Neural cell (in vitro differentiated cells): ENCODE data around the gene CYB561A3. TPM values are rescaled to one million over a fixed set of nuclear protein-coding genes. Genes with fewer than 3 reads are reported as not detected.

Experiments
- H2AFZ ChIP-seq: fragments of 200-600, 300-800 bp; sonication (generic), shearing (Covaris generic); 2 replicates; pipeline ENCODE4 v1.6.0; 2014; ENCODE audit warnings: low read depth, mild to moderate bottlenecking, antibody characterized with exemption, low read length, moderate library complexity
- H3F3A ChIP-seq: fragments of 200-600 bp; shearing (Covaris generic); 2 replicates; pipeline ENCODE4 v1.6.1; 2016; ENCODE audit warnings: mild to moderate bottlenecking, moderate library complexity, mixed read lengths, antibody characterized with exemption, low read length; ENCODE audit not compliant: insufficient read depth, poor library complexity, severe bottlenecking
- H3K27ac ChIP-seq: fragments of 200-600, 300-800 bp; sonication (generic), shearing (Covaris generic); 2 replicates; pipeline ENCODE4 v1.5.1; 2014; ENCODE audit warnings: mild to moderate bottlenecking, low read length, moderate library complexity
- H3K27me3 ChIP-seq: fragments of 300-800, 200-600 bp; sonication (generic), shearing (Covaris generic); 2 replicates; pipeline ENCODE4 v1.6.0; 2014; ENCODE audit warnings: mild to moderate bottlenecking, low read depth, low read length, moderate library complexity; ENCODE audit not compliant: insufficient read depth
- H3K36me3 ChIP-seq: fragments of 300-800, 200-600 bp; sonication (generic), shearing (Covaris generic); 2 replicates; pipeline ENCODE4 v1.5.1; 2014; ENCODE audit warnings: mild to moderate bottlenecking, antibody characterized with exemption, low read length, moderate library complexity; ENCODE audit not compliant: insufficient read depth
- H3K4me2 ChIP-seq: fragments of 300-800, 200-600 bp; sonication (generic), shearing (Covaris generic); 2 replicates; pipeline ENCODE4 v1.6.0; 2014; ENCODE audit warnings: mild to moderate bottlenecking, low read length
- H3K4me3 ChIP-seq: fragments of 300-800, 200-600 bp; sonication (generic), shearing (Covaris generic); 2 replicates; pipeline ENCODE4 v1.5.1; 2014; ENCODE audit warnings: mild to moderate bottlenecking, low read length, moderate library complexity
- H3K79me2 ChIP-seq: fragments of 200-600 bp; shearing (Covaris generic); replicated peaks from 2 replicates; pipeline ENCODE4 v1.6.0; 2014; ENCODE audit warnings: mild to moderate bottlenecking, low read length, moderate library complexity; ENCODE audit not compliant: insufficient read depth
- H3K9ac ChIP-seq: fragments of 300-800, 200-600 bp; sonication (generic), shearing (Covaris generic); 2 replicates; pipeline ENCODE4 v1.6.1; 2016; ENCODE audit warnings: mild to moderate bottlenecking, low read length, mixed read lengths
- H3K9me2 ChIP-seq: fragments of 200-600 bp; shearing (Covaris generic); 2 replicates; pipeline ENCODE4 v1.6.1; 2016; ENCODE audit warnings: mild to moderate bottlenecking, low read length, mixed read lengths; ENCODE audit not compliant: insufficient read depth
- H3K9me3 ChIP-seq: fragments of 200-600, 300-800 bp; sonication (generic), shearing (Covaris generic); 2 replicates; pipeline ENCODE4 v1.6.1; 2016; ENCODE audit warnings: mild to moderate bottlenecking, mixed run types, low read length, moderate library complexity, mixed read lengths
- H4K20me1 ChIP-seq: fragments of 200-600 bp; shearing (Covaris generic); 2 replicates; pipeline ENCODE4 v1.6.1; 2016; ENCODE audit warnings: mild to moderate bottlenecking, mixed run types; ENCODE audit not compliant: insufficient read depth
- EP300 ChIP-seq: fragments of 450-650 bp; conservative IDR thresholded peaks from 2 replicates; pipeline ENCODE4 v1.6.1; 2014; ENCODE audit warnings: antibody characterized with exemption, mild to moderate bottlenecking, moderate library complexity; ENCODE audit not compliant: poor library complexity, severe bottlenecking
- EZH2 ChIP-seq: fragments of 200-600, 300-800 bp; shearing (Covaris generic), sonication (generic); IDR thresholded peaks from 2 replicates; pipeline ENCODE4 v1.6.1; 2014; ENCODE audit warnings: antibody characterized with exemption, low read length, borderline replicate concordance, mild to moderate bottlenecking; ENCODE audit not compliant: insufficient read depth, poor library complexity, severe bottlenecking
- MXI1 ChIP-seq: fragments of 450-650 bp; conservative IDR thresholded peaks from 2 replicates; pipeline ENCODE4 v1.6.1; 2014; ENCODE audit warnings: antibody characterized with exemption, mild to moderate bottlenecking; ENCODE audit not compliant: poor library complexity, severe bottlenecking
- POLR2AphosphoS5 ChIP-seq: IDR thresholded peaks from 2 replicates; pipeline ENCODE4 v1.6.1; 2012
- RAD21 ChIP-seq: fragments of 450-650 bp; conservative IDR thresholded peaks from 2 replicates; pipeline ENCODE4 v1.6.1; 2014; ENCODE audit warnings: antibody characterized with exemption, mild to moderate bottlenecking, moderate library complexity
- SMC3 ChIP-seq: fragments of 450-650 bp; conservative IDR thresholded peaks from 2 replicates; pipeline ENCODE4 v1.6.1; 2014; ENCODE audit warnings: antibody characterized with exemption, mild to moderate bottlenecking, moderate library complexity; ENCODE audit not compliant: poor library complexity
- TAF1 ChIP-seq: IDR thresholded peaks from 2 replicates; pipeline ENCODE4 v1.6.1; 2012; ENCODE audit warnings: low read depth
- polyA plus RNA-seq: library from polyadenylated mRNA; depleted of rRNA; stranded (reverse); fragments of >200 nt; gene quantifications from 2 replicates; pipeline ENCODE4 v1.2.3, GENCODE V29; 2014
- TF ChIP-seq, protein P1 (sequence below): fragments of 450-650 bp; IDR thresholded peaks from 2 replicates; pipeline ENCODE4 v1.5.1; 2014; ENCODE audit warnings: antibody characterized with exemption, mild to moderate bottlenecking, moderate library complexity; ENCODE audit not compliant: poor library complexity, severe bottlenecking
- TF ChIP-seq, protein P2 (sequence below): IDR thresholded peaks from 2 replicates; pipeline ENCODE4 v1.6.1; 2012; ENCODE audit warnings: borderline replicate concordance

The CYB561A3 gene
- polyA plus RNA-seq, 1 donor from 2014 or later = 36.3 TPM

DNA sequence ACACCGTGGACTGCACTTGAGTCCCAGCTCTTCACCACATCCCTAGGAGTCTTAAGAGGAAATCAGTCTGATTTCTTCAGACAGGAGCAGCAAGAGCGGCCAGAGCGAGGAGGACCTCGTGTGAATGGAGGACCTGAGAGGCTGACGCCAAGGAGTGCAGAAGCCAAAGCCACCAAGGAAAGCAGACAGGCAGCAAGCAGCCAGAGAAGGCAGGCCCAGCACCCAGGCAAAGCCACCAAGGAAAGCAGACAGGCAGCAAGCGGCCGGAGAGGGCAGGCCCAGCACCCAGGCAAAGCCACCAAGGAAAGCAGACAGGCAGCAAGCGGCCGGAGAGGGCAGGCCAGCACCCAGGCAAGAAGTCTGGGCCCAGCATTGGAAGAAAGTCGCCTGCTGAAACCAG is 11.8 kb downstream of the CYB561A3 start:
- H3F3A ChIP-seq = no peaks in the 10 kb centered on the region
- no peak overlapping the region for H2AFZ ChIP-seq
- H3K27me3 ChIP-seq = no peaks in the 10 kb centered on the region
- H3K4me2 ChIP-seq = no peak overlapping the region
- H3K4me3 ChIP-seq = no peak overlapping the region
- no peaks in the 10 kb centered on the region for H3K9me2 ChIP-seq
- no peaks in the 10 kb centered on the region for H4K20me1 ChIP-seq
- TF ChIP-seq MXI1 (no peak), EP300 (no peak)
- no peaks in the 10 kb centered on the region for H3K79me2 ChIP-seq
- no peak overlapping the region for H3K27ac ChIP-seq
- H3K36me3 ChIP-seq = no peaks in the 10 kb centered on the region
- no peak overlapping the region for H3K9ac ChIP-seq
- H3K9me3 ChIP-seq = no peaks in the 10 kb centered on the region

DNA sequence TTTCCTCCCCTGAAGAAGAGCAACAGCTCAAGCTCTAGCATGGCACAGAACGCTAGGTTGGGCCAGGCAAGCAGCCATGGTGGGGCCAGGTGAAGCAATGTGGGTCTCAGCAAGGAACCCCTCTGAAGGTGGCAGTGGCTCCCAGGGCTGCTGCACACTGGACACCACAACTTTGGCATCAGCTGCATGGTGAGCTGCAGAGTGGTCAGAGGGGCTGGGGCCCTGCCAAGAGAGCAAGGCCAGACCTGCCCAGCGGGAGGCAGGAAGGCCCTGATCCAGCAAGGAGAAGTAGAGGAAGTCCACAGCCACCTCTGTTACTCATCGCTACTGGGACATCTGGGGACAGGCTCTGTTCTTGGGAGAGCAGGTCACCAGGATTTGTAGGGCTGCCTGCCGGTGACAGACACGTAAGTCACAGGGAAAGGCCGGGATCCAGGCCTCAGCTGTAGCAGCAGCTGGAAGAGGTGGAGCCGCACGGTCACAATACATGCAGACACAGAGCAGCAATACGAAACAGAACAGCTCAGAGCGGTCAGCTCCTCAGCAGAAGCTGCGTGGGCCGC is 12.4 kb downstream of the CYB561A3 start:
- Histone ChIP-seq H3K4me2 (no peak overlapping the region), H3K27me3 (no peaks in the 10 kb centered on the region), H4K20me1 (no peaks in the 10 kb centered on the region), H3K9me2 (no peaks in the 10 kb centered on the region), H2AFZ (no peak overlapping the region), H3K36me3 (no peaks in the 10 kb centered on the region), H3K9ac (no peak overlapping the region), H3K9me3 (no peaks in the 10 kb centered on the region), H3F3A (no peaks in the 10 kb centered on the region), H3K79me2 (no peaks in the 10 kb centered on the region), H3K27ac (no peak overlapping the region), H3K4me3 (no peak overlapping the region)
- no peak for TF ChIP-seq RAD21
- TF ChIP-seq TAF1 = no peak

DNA sequence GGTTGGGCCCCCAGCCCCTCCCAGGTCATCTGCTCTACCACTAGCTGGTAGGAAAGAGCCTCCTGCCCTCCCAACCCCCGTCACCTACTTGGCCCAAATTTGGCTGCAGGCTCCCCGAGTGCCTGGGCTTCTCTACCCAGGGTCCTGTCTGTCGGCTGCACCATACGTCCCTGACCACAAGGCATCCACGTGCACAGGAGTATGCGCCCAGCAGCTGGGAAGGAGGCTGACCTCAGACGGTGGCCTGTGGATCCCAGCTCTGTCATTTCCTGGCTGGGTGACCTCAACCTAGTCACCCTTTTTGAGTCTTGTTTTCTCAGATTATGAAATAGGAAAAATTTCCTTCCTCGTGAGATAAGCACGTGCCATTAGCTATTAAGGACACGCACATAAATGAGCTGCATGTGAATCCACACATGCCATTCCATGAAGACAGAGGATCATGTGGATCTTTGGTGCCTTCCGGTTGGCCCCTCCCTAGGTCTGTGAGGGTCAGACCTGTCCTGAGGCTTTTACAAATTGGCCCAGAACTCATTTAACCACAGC is 13.7 kb downstream of the CYB561A3 start:
- no peak overlapping the region for H2AFZ ChIP-seq
- no peak overlapping the region for H3K27ac ChIP-seq
- H3K4me2 ChIP-seq = no peak overlapping the region
- no peaks in the 10 kb centered on the region for H3F3A ChIP-seq
- H3K4me3 ChIP-seq = no peak overlapping the region
- H3K9me3 ChIP-seq = no peaks in the 10 kb centered on the region
- no peaks in the 10 kb centered on the region for H3K9me2 ChIP-seq
- no peaks in the 10 kb centered on the region for H3K27me3 ChIP-seq
- no peak overlapping the region for H3K9ac ChIP-seq
- H3K79me2 ChIP-seq = no peaks in the 10 kb centered on the region
- no peaks in the 10 kb centered on the region for H3K36me3 ChIP-seq
- no peaks in the 10 kb centered on the region for H4K20me1 ChIP-seq
- TF ChIP-seq RAD21 = no peak
- TF ChIP-seq, protein P1, sequence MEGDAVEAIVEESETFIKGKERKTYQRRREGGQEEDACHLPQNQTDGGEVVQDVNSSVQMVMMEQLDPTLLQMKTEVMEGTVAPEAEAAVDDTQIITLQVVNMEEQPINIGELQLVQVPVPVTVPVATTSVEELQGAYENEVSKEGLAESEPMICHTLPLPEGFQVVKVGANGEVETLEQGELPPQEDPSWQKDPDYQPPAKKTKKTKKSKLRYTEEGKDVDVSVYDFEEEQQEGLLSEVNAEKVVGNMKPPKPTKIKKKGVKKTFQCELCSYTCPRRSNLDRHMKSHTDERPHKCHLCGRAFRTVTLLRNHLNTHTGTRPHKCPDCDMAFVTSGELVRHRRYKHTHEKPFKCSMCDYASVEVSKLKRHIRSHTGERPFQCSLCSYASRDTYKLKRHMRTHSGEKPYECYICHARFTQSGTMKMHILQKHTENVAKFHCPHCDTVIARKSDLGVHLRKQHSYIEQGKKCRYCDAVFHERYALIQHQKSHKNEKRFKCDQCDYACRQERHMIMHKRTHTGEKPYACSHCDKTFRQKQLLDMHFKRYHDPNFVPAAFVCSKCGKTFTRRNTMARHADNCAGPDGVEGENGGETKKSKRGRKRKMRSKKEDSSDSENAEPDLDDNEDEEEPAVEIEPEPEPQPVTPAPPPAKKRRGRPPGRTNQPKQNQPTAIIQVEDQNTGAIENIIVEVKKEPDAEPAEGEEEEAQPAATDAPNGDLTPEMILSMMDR = no peak

DNA sequence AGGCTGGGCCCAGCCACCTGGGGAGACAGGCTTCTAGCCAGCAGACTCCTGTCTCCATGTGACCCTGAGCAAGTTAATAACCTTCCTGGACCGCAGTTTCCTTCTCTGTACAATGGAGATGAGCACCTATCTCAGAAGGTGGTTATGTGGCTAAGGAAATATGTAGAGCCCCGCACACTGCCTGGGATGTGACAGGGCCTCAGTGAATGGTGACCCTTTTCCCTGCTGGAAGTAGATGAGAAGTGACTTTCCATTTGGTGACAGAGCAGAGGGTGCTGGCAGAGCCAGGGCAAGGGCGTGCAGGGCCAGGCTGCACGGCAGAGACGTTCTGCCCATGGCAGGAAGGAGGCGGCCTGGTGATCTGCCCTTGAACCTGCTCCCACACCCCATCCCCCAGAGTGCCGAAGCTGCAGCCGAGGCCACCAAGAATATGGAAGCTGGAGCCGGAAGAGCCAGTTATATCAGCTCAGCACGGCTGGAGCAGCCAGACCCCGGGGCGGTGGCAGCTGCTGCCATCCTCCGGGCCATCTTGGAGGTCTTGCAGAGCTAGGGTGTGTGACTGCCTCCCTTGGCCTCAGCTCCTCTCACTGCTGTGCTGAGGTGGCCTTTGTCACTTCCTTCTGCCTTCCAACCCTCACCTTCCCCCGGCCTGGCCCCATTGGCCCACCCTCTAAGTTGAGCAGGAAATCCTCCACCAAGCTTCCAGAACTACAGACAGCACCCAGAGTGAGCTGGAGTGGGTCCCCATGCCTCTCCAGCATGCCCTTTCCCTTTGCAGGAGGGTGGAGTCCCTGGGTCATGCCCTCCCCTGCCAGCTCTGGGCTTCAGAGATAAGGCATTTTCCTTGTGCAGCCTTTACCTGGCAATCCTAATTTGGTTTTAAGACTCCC is 15.5 kb downstream of the CYB561A3 start:
- Histone ChIP-seq H3K4me2 (no peak overlapping the region), H3K27me3 (no peaks in the 10 kb centered on the region), H3K27ac (no peak overlapping the region), H2AFZ (no peak overlapping the region), H3K9me2 (no peaks in the 10 kb centered on the region), H3K4me3 (no peak overlapping the region), H3K9me3 (no peaks in the 10 kb centered on the region), H3K79me2 (no peaks in the 10 kb centered on the region), H3K9ac (no peak overlapping the region), H3K36me3 (no peaks in the 10 kb centered on the region), H3F3A (no peaks in the 10 kb centered on the region), H4K20me1 (no peaks in the 10 kb centered on the region)
- TF ChIP-seq MXI1 (no peak), POLR2AphosphoS5 (no peak), SMC3 (no peak), EZH2 (no peak), RAD21 (no peak), EP300 (no peak)
- TF ChIP-seq, protein P2, sequence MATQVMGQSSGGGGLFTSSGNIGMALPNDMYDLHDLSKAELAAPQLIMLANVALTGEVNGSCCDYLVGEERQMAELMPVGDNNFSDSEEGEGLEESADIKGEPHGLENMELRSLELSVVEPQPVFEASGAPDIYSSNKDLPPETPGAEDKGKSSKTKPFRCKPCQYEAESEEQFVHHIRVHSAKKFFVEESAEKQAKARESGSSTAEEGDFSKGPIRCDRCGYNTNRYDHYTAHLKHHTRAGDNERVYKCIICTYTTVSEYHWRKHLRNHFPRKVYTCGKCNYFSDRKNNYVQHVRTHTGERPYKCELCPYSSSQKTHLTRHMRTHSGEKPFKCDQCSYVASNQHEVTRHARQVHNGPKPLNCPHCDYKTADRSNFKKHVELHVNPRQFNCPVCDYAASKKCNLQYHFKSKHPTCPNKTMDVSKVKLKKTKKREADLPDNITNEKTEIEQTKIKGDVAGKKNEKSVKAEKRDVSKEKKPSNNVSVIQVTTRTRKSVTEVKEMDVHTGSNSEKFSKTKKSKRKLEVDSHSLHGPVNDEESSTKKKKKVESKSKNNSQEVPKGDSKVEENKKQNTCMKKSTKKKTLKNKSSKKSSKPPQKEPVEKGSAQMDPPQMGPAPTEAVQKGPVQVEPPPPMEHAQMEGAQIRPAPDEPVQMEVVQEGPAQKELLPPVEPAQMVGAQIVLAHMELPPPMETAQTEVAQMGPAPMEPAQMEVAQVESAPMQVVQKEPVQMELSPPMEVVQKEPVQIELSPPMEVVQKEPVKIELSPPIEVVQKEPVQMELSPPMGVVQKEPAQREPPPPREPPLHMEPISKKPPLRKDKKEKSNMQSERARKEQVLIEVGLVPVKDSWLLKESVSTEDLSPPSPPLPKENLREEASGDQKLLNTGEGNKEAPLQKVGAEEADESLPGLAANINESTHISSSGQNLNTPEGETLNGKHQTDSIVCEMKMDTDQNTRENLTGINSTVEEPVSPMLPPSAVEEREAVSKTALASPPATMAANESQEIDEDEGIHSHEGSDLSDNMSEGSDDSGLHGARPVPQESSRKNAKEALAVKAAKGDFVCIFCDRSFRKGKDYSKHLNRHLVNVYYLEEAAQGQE = no peak
